GM12801 (cell line): ENCODE results near the gene PRKCI.

Experiments used
- TF ChIP-seq, protein P1 (sequence below): IDR thresholded peaks from one replicate; pipeline ENCODE4 v1.5.1; 2011; ENCODE audit warnings: control low read depth; ENCODE audit not compliant: insufficient read length; ENCODE audit errors: extremely low read depth

The PRKCI gene

GRCh38 chr3:170211668-170212067 is 10.6 kb upstream of the PRKCI start:
- TF ChIP-seq, protein P1, sequence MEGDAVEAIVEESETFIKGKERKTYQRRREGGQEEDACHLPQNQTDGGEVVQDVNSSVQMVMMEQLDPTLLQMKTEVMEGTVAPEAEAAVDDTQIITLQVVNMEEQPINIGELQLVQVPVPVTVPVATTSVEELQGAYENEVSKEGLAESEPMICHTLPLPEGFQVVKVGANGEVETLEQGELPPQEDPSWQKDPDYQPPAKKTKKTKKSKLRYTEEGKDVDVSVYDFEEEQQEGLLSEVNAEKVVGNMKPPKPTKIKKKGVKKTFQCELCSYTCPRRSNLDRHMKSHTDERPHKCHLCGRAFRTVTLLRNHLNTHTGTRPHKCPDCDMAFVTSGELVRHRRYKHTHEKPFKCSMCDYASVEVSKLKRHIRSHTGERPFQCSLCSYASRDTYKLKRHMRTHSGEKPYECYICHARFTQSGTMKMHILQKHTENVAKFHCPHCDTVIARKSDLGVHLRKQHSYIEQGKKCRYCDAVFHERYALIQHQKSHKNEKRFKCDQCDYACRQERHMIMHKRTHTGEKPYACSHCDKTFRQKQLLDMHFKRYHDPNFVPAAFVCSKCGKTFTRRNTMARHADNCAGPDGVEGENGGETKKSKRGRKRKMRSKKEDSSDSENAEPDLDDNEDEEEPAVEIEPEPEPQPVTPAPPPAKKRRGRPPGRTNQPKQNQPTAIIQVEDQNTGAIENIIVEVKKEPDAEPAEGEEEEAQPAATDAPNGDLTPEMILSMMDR: no peak

DNA sequence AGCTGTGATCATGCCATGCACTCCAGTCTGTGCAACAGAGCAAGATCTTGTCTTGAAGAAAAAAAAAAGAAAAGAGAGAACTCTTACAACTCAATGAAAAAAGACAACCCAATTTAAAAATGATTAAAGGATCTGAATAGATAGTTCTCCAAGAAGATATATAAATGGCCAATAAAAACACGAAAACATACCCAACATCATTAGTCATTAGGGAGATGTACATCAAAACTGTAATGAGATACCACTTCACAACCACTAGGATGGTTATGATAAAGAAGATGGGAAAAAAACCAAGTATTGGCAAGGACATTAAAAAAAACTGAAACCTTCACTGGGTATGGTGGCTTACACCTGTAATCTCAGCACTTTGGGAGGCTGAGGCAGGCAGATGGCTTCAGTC is 2.4 kb upstream of the PRKCI start:
- TF ChIP-seq, protein P1: no peak

- TF ChIP-seq, protein P1: no peak
These were observed 1.4 kb upstream of the PRKCI start for GRCh38 chr3:170220871-170221270.

DNA sequence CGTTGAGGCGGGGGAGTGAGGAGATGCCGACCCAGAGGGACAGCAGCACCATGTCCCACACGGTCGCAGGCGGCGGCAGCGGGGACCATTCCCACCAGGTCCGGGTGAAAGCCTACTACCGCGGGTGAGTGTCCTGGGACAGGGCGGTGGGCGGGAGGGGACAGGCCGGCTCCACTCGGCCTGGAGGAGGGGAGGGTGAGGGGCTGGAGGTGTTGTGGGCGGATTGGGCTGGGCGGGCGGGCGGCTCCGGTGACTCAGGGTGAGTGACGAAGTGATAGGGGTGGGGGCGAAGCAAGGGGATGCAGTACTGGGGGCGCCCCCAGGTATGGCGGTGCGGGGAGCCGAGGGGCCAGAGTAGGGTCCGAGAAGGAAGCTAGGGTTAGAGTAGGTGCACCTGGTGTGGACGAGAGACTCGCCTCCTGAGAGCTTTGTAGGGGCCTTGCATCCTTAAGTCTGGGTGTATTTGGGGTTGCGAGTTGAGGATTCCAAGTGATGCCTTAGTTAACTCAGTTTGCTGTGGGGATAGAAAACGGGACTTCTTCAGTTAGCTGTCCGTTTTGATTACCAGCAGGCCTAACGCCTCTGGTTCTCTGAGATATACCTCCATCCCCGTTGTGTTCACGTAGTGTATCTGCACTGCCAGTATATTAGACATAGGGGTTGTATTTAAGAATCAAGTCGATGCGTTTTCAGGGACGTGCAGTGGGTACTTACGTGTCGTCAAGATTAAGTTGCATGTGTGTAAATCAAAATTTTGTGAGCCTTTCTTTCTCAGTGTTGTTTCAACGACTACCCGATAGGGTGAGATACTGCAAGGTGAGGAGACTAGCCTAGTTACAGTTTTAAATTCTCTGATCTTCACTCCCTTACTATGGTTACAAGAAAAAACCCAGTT is 670 bp downstream of the PRKCI start:
- TF ChIP-seq, protein P1: no peak

GRCh38 chr3:170225166-170225565 is 2.9 kb downstream of the PRKCI start:
- TF ChIP-seq, protein P1: no peak

- TF ChIP-seq, protein P1: no peak
These were observed 4.3 kb downstream of the PRKCI start for GRCh38 chr3:170226426-170226960.

- TF ChIP-seq, protein P1: no peak
These were observed 6.0 kb downstream of the PRKCI start for GRCh38 chr3:170228093-170228766.
